Panc1 (cell line): ENCODE data around the gene ZW10. TPM values are rescaled to one million over a fixed set of nuclear protein-coding genes. Genes with fewer than 3 reads are reported as not detected.

Experiments used
- ATAC-seq: fragments of 200-7000 bp; cut with Tn5 transposase; 2 replicates; pipeline ENCODE4 v1.9.1; 2020; ENCODE audit warnings: mild to moderate bottlenecking, moderate library complexity
- BruUV-seq: library from RNA; stranded (reverse); fragments of 400-500 nt; replicated peaks from 2 replicates; lab custom pipeline; 2021; lab: Mats Ljungman, UMichigan
- CTCF ChIA-PET: fragments of 300-600 bp; sonication (Branson Sonifier 250); formaldehyde crosslinking; loops from one replicate; lab custom pipeline; 2022; ENCODE audit warnings: antibody characterized with exemption; lab: Charles Lee
- POLR2A ChIA-PET: fragments of 300-600 bp; sonication (Branson Sonifier 250); formaldehyde crosslinking; loops from one replicate; lab custom pipeline; 2022; ENCODE audit warnings: antibody characterized with exemption; lab: Charles Lee
- DNase-seq: peaks from one replicate; pipeline ENCODE4 v3.0.0-alpha.2; 2010; ENCODE audit warnings: low read depth, low spot score
- H3K27ac ChIP-seq: 2 replicates; pipeline ENCODE4 v1.5.1; 2011; ENCODE audit warnings: mild to moderate bottlenecking, low read length, inconsistent platforms
- H3K27me3 ChIP-seq: fragments of 200-500 bp; sonication (Bioruptor generic); 2 replicates; pipeline ENCODE4 v1.6.0; 2014; ENCODE audit warnings: low read length, inconsistent platforms; ENCODE audit not compliant: control insufficient read depth, insufficient read depth
- H3K36me3 ChIP-seq: fragments of 200-500 bp; sonication (Bioruptor generic); 2 replicates; pipeline ENCODE4 v1.5.1; 2014; ENCODE audit warnings: inconsistent platforms, mild to moderate bottlenecking, low read length, moderate library complexity; ENCODE audit not compliant: control insufficient read depth, insufficient read depth
- H3K4me1 ChIP-seq: 2 replicates; pipeline ENCODE4 v1.5.1; 2011; ENCODE audit warnings: inconsistent platforms, mild to moderate bottlenecking, low read length, moderate library complexity; ENCODE audit not compliant: control insufficient read depth, insufficient read depth
- H3K4me3 ChIP-seq, 2 experiments: 2 replicates each; pipeline ENCODE4 v1.5.1; 2011 to 2012; ENCODE audit warnings: low read depth in 2 of 2, low read length in 2 of 2, mild to moderate bottlenecking in 2 of 2, inconsistent platforms in 1 of 2, moderate library complexity in 1 of 2
- H3K9me3 ChIP-seq: fragments of 200-500 bp; sonication (Bioruptor generic); 2 replicates; pipeline ENCODE4 v1.5.1; 2014; ENCODE audit warnings: low read depth, mild to moderate bottlenecking, inconsistent platforms, low read length, moderate library complexity; ENCODE audit not compliant: control insufficient read depth, insufficient read depth
- POLR2AphosphoS5 ChIP-seq: IDR thresholded peaks from 2 replicates; pipeline ENCODE4 v1.6.1; 2012; ENCODE audit warnings: mild to moderate bottlenecking, low read depth, low read length, moderate library complexity
- SIN3A ChIP-seq: IDR thresholded peaks from 2 replicates; pipeline ENCODE4 v1.6.1; 2012; ENCODE audit warnings: low read depth, mild to moderate bottlenecking, low read length, moderate library complexity, borderline replicate concordance; ENCODE audit not compliant: insufficient read depth
- TCF7L2 ChIP-seq: IDR thresholded peaks from 2 replicates; pipeline ENCODE4 v1.6.1; 2011; ENCODE audit warnings: mild to moderate bottlenecking, low read depth, low read length, inconsistent platforms
- in situ Hi-C: cut with HindIII; loops from 2 replicates; pipeline ENCODE4 v1.10.0; 2016; ENCODE audit warnings: low sequenced_read_pairs, low pct_unique_long_range_greater_than_20kb
- intact Hi-C: fragments of 100-400 bp; cut with micrococcal nuclease; formaldehyde crosslinking; loops from one replicate; pipeline ENCODE4 v1.10.0; 2022; ENCODE audit not compliant: unreplicated experiment
- total RNA-seq: library from RNA; stranded (reverse); gene quantifications from one replicate; pipeline ENCODE4 v1.2.1, GENCODE V29; 2021; ENCODE audit not compliant: unreplicated experiment
- TF ChIP-seq, protein P1 (sequence below): fragments of 450-650 bp; IDR thresholded peaks from 2 replicates; pipeline ENCODE4 v1.5.1; 2017; ENCODE audit warnings: mild to moderate bottlenecking
- TF ChIP-seq, protein P2 (sequence below), 2 experiments: IDR thresholded peaks; 2 replicates each; pipeline ENCODE4 v1.6.1; 2011 to 2012; ENCODE audit warnings: low read depth in 2 of 2, control low read depth in 1 of 2, low read length in 1 of 2, mild to moderate bottlenecking in 1 of 2, moderate library complexity in 1 of 2; ENCODE audit not compliant: insufficient read depth in 1 of 2

Gene ZW10
- total RNA-seq, 1 experiment from 2014 or later, result 31.5 TPM

DNA sequence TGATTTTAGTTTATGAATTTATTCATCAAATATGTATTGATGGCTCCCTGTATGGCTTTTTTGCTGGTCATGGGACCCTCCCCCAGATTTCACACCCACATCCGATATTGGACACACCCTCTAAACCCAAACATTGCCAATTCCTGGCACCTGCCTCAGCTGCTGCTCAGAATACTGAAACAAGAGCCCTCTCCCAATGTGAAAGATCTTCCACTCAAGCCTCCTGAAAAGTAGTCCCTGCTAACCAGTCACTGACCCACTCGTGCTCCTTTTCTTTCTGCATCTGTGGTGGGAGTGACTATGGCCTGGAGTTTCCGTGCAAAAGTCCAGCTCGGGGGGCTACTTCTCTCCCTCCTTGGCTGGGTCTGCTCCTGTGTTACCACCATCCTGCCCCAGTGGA is 6.0 kb upstream of the ZW10 start, which contains the start of gene CLDN25:
Gene CLDN25, plus strand, starts transcription at position 301 of the 400 bp plus-strand sequence. Its CDS starts 0 bp downstream, at position 301.
- Histone ChIP-seq H3K27me3 (peaks cover 8% of the 10 kb centered on the region), H3K9me3 (no peaks in the 10 kb centered on the region), H3K27ac (no peak within 1 kb of the TSS), H3K4me3 (no peak within 1 kb of the TSS), H3K4me1 (no peaks in the 10 kb centered on the region), H3K36me3 (no peaks in the 10 kb centered on the region)
- in situ Hi-C loops (no loop called here), intact Hi-C loops (no loop called here)
- POLR2A ChIA-PET, result no interaction called here
- DNase-seq (no peak), ATAC-seq (no peak)
- TF ChIP-seq, protein P1, sequence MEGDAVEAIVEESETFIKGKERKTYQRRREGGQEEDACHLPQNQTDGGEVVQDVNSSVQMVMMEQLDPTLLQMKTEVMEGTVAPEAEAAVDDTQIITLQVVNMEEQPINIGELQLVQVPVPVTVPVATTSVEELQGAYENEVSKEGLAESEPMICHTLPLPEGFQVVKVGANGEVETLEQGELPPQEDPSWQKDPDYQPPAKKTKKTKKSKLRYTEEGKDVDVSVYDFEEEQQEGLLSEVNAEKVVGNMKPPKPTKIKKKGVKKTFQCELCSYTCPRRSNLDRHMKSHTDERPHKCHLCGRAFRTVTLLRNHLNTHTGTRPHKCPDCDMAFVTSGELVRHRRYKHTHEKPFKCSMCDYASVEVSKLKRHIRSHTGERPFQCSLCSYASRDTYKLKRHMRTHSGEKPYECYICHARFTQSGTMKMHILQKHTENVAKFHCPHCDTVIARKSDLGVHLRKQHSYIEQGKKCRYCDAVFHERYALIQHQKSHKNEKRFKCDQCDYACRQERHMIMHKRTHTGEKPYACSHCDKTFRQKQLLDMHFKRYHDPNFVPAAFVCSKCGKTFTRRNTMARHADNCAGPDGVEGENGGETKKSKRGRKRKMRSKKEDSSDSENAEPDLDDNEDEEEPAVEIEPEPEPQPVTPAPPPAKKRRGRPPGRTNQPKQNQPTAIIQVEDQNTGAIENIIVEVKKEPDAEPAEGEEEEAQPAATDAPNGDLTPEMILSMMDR, result no peak
- TF ChIP-seq TCF7L2, result no peak
- CTCF ChIA-PET, result no interaction called here
- BruUV-seq, result no TSS peak

DNA sequence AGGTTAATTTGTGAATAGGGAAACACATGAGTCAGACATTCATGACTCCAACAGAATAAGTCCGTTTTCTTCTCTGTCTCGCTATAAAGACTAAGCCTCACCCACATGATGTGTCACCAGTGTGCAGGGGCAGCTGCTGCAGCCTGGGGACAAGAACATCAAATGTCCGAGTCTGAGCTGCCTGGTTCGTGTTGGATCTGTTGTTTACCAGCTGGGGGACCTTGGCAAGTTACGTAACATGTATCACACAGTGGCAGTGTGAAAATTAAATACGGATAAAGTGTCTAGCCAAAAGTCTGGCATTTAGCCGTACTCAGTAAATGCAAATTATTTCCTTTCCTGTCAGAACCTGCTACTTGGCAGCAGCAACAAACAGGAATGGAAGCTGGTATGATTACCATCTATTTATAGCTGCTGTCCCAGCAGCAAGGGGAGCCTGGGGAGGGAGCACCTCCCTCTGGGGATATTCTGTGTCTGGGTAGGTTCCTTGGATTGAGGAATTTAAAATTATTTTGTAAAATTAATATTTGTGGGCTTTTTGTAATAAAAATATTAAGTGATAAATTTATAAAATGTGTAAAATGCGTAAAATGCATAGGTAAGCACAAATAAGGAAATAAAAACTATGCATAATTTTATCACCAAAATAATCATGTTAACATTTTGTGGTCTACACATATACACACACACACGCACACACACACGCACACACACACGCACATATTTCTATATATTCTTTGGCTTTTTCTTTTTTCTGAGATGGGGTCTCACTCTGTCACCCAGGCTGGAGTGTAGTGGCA is 4.8 kb upstream of the ZW10 start:
- ATAC-seq (no peak), DNase-seq (no peak)
- Histone ChIP-seq H3K9me3 (no peaks in the 10 kb centered on the region), H3K4me3 (no peak overlapping the region), H3K27me3 (peaks cover 4% of the 10 kb centered on the region), H3K4me1 (no peaks in the 10 kb centered on the region; the same call in 1 of the 2 replicates), H3K27ac (no peak overlapping the region), H3K36me3 (no peaks in the 10 kb centered on the region; the same call in 1 of the 2 replicates)
- intact Hi-C loops (no loop called here), in situ Hi-C loops (no loop called here)
- ChIA-PET POLR2A (no interaction called here), CTCF (no interaction called here)
- BruUV-seq, result no TSS peak
- TF ChIP-seq, protein P1, result no peak
- TF ChIP-seq TCF7L2, result no peak
- no peak for TF ChIP-seq SIN3A
- no peak for TF ChIP-seq POLR2AphosphoS5
- TF ChIP-seq, protein P2, sequence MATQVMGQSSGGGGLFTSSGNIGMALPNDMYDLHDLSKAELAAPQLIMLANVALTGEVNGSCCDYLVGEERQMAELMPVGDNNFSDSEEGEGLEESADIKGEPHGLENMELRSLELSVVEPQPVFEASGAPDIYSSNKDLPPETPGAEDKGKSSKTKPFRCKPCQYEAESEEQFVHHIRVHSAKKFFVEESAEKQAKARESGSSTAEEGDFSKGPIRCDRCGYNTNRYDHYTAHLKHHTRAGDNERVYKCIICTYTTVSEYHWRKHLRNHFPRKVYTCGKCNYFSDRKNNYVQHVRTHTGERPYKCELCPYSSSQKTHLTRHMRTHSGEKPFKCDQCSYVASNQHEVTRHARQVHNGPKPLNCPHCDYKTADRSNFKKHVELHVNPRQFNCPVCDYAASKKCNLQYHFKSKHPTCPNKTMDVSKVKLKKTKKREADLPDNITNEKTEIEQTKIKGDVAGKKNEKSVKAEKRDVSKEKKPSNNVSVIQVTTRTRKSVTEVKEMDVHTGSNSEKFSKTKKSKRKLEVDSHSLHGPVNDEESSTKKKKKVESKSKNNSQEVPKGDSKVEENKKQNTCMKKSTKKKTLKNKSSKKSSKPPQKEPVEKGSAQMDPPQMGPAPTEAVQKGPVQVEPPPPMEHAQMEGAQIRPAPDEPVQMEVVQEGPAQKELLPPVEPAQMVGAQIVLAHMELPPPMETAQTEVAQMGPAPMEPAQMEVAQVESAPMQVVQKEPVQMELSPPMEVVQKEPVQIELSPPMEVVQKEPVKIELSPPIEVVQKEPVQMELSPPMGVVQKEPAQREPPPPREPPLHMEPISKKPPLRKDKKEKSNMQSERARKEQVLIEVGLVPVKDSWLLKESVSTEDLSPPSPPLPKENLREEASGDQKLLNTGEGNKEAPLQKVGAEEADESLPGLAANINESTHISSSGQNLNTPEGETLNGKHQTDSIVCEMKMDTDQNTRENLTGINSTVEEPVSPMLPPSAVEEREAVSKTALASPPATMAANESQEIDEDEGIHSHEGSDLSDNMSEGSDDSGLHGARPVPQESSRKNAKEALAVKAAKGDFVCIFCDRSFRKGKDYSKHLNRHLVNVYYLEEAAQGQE (IDR thresholded peaks at IDR 0.05; ENCODE audit: insufficient read depth in 1 of 2, low read depth in 2 of 2, low read length in 1 of 2), result no peak
